Chondrocyte (in vitro differentiated cells): ENCODE measurements around the gene OAS1. TPM values are rescaled to one million over a fixed set of nuclear protein-coding genes. Genes with fewer than 3 reads are reported as not detected.

ENCODE experiments used
- DNase-seq: peaks from one replicate; pipeline ENCODE4 v3.0.0; 2021; ENCODE audit warnings: mixed read lengths, low spot score
- H3K27ac Mint-ChIP-seq: one replicate; pipeline ENCODE4 v1.8.0; 2021; ENCODE audit warnings: mild to moderate bottlenecking, moderate library complexity, mixed read lengths; ENCODE audit not compliant: unreplicated experiment
- H3K27me3 Mint-ChIP-seq: 2 replicates; pipeline ENCODE4 v1.8.0; 2021; ENCODE audit warnings: low read depth, mixed read lengths
- H3K36me3 Mint-ChIP-seq: 2 replicates; pipeline ENCODE4 v1.8.0; 2021; ENCODE audit warnings: low read depth, mixed read lengths
- H3K4me1 Mint-ChIP-seq: 2 replicates; pipeline ENCODE4 v1.8.0; 2021; ENCODE audit warnings: low read depth, mild to moderate bottlenecking, mixed read lengths
- H3K4me3 Mint-ChIP-seq: one replicate; pipeline ENCODE4 v1.8.0; 2021; ENCODE audit warnings: mild to moderate bottlenecking, moderate library complexity, mixed read lengths; ENCODE audit not compliant: unreplicated experiment
- H3K9me3 Mint-ChIP-seq: 2 replicates; pipeline ENCODE4 v1.8.0; 2021; ENCODE audit warnings: low read depth, mixed read lengths
- CTCF ChIP-seq: fragments of 200-600 bp; sonication (generic); IDR thresholded peaks from 2 replicates; pipeline ENCODE4 v1.5.0; 2021; ENCODE audit warnings: antibody characterized with exemption, mild to moderate bottlenecking, moderate library complexity
- total RNA-seq: library from RNA; stranded (reverse); gene quantifications from 3 replicates; pipeline ENCODE4 v1.2.1, GENCODE V29; 2021

The OAS1 gene
- total RNA-seq, 1 donor from 2014 or later = not detected

- peaks cover 16% of the 10 kb centered on the region for H3K27me3 Mint-ChIP-seq
- H3K4me3 Mint-ChIP-seq = no peak overlapping the region
- H3K36me3 Mint-ChIP-seq = no peaks in the 10 kb centered on the region
- TF ChIP-seq CTCF = no peak
- peaks cover 11% of the 10 kb centered on the region for H3K9me3 Mint-ChIP-seq
- no peak overlapping the region for H3K27ac Mint-ChIP-seq
- H3K4me1 Mint-ChIP-seq = no peaks in the 10 kb centered on the region
- DNase-seq = no peak
These were observed 21.5 kb upstream of the OAS1 start for GRCh38 chr12:112885236-112885635.

GRCh38 chr12:112887550-112887949 is 19.2 kb upstream of the OAS1 start:
- TF ChIP-seq CTCF = no peak
- Mint-ChIP-seq H3K27me3 (peaks cover 3% of the 10 kb centered on the region), H3K4me3 (no peak overlapping the region), H3K27ac (no peak overlapping the region), H3K36me3 (no peaks in the 10 kb centered on the region), H3K4me1 (no peaks in the 10 kb centered on the region), H3K9me3 (peaks cover 11% of the 10 kb centered on the region)
- DNase-seq = no peak

GRCh38 chr12:112891093-112892024 is 15.4 kb upstream of the OAS1 start:
- Mint-ChIP-seq H3K27me3 (peaks cover 4% of the 10 kb centered on the region), H3K27ac (no peak overlapping the region), H3K4me3 (no peak overlapping the region), H3K4me1 (no peaks in the 10 kb centered on the region), H3K36me3 (no peaks in the 10 kb centered on the region), H3K9me3 (no peaks in the 10 kb centered on the region)
- DNase-seq = no peak
- TF ChIP-seq CTCF = no peak

GRCh38 chr12:112892856-112893255 is 13.9 kb upstream of the OAS1 start:
- TF ChIP-seq CTCF = no peak
- Mint-ChIP-seq H3K4me1 (no peaks in the 10 kb centered on the region), H3K9me3 (no peaks in the 10 kb centered on the region), H3K27ac (no peak overlapping the region), H3K36me3 (no peaks in the 10 kb centered on the region), H3K27me3 (peaks cover 18% of the 10 kb centered on the region), H3K4me3 (no peak overlapping the region)
- no peak for DNase-seq

GRCh38 chr12:112894128-112894527 is 12.6 kb upstream of the OAS1 start:
- Mint-ChIP-seq H3K36me3 (no peaks in the 10 kb centered on the region), H3K27ac (no peak overlapping the region), H3K9me3 (no peaks in the 10 kb centered on the region), H3K27me3 (peaks cover 28% of the 10 kb centered on the region), H3K4me1 (no peaks in the 10 kb centered on the region), H3K4me3 (no peak overlapping the region)
- no peak for TF ChIP-seq CTCF
- DNase-seq = no peak
